HG02973 (cell line): ENCODE measurements around the gene ANO2.
"Not testable (repeated sequence)": the region's sequence is repeated elsewhere in the genome, so short reads cannot be mapped to it uniquely, and the experiment has no call there.

Experiments
- ATAC-seq: cut with Tn5 transposase; IDR thresholded peaks from one replicate; pipeline ENCODE4 v1.9.1; 2021; ENCODE audit warnings: moderate library complexity; ENCODE audit not compliant: unreplicated experiment

The ANO2 gene

DNA sequence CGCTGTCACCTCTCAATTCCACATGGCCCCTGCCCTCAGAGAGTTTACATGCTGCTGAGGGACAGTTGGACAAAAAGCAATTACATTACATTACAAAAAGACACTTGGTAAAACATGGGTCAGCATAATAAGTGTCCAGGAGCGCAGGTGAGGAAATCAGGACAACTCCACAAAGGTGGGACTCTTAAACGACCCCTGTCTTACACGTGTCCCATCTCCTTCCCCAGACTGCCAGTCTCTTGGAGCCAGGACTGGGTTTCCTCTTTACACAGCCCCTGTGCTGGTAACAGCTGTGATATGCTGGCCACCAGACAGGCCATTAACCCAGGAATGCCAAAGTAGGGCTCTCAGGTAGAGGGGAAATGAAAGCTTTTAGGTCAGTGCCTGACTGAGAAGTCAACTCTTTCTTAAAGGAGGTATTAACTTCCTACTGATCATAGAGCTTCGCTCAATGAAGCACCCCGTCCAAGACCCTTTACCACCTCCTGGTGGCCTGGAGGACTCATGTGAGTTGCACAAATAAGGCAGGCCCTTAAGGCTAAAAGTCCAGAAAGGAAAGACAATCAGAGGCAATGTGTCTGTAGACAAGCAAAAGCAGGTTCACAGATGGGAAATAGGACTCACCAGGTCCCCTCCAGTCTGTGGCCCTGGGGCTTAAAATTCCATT is 55.5 kb downstream of the ANO2 start:
- no peak for ATAC-seq

DNA sequence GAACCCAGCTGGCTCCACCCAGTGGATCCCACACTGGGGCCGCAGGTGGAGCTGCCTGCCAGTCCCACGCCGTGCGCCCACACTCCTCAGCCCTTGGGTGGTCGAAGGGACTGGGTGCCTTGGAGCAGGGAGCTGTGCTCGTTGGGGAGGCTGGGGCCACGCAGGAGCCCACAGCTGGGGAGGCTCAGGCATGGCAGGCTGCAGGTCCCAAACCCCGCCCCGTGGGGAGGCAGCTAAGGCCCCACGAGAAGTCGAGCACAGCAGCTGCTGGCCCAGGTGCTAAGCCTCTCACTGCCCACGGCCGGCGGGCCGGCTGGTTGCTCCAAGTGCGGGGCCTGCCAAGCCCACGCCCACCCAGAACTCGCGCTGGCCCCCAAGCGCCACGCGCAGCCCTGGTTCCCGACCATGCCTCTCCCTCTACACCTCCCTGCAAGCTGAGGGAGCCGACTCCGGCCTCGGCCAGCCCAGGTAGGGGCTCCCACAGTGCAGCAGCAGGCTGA is 56.2 kb downstream of the ANO2 start:
- no peak for ATAC-seq

DNA sequence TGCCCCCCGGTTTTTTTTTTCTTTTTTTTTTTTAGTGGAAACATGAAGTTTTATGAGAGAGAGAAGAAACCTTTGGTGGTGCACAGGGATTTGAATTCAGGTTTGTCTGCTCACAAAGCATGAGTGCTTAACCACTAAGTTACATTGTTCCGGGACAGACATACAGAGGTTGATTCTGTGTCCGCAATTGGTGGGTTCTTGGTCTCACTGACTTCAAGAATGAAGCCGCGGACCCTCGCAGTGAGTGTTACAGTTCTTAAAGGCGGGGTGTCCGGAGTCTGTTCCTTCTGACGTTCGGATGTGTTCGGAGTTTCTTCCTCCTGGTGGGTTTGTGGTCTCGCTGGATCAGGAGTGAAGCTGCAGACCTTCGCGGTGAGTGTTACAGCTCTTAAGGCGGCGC is 57.2 kb downstream of the ANO2 start:
- not testable (repeated sequence) for ATAC-seq

DNA sequence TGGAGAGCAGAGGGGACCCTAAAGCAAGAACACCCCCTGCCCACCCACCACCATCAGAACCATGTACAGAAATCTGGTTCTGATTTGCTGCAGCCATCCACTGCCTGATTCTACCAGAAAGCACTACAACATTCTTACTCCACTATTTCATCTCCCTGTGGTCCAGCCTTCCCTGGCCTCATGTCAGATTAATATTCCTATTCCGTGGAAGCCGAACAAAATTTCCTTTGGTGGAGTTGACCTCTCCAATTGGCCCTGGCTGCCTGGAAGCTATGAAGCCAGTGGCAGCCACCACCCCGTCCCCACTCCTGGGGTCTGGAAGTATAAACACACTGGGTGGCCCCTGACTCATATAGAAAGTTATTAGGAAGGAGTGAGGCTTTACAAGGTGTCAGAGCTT is 60.2 kb downstream of the ANO2 start:
- ATAC-seq: no peak

DNA sequence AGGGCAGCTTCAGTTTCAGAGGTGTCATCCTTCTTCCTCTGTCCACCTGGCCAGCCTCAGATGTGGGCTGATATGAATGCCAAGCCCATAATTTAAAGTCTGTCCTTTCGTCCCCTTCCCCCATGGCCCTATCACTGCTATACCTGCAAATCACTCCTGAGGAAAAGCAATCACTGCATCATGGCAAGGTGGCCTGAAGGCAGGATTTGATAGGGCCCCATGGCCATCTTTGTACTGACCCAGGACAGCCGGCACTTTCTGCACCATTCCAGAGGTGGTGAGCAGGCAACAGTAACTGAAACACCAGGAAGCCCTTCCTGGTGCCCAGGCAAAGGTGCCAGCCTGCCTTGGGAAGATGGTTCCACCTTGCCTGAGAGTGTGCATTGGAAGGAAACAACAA is 60.8 kb downstream of the ANO2 start:
- ATAC-seq: no peak

DNA sequence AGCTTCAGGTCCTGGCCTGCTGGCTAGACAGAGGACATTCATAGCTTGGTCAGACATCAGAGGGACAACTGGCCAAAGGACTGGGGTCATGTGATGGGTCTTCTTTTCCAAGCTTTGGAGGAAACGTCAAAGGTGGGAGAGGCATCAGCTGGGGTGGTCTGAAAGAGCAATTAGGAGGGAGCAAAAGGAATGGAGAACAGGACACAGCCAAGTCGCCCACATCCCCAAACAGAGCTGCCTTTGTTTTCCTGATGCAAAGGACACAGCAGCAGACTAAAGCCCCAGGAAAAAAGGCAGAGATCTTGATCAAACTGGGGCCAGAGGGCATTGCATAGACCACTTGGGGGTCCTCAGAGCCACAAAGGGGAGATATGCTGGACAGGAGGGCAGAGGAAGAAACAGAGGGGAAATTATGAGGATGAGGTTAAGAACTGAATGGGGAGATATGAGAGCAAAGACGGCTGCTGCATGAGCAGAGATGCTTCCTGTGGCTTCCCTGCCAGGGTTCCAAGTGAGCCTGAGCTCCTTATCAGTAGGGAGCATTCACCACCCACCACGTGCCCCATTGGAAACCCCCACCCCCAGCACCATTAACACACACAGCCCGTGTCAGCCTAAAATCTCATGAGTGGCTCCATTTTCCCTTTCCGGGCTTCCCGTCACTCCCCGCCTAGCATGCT is 62.4 kb downstream of the ANO2 start:
- no peak for ATAC-seq

DNA sequence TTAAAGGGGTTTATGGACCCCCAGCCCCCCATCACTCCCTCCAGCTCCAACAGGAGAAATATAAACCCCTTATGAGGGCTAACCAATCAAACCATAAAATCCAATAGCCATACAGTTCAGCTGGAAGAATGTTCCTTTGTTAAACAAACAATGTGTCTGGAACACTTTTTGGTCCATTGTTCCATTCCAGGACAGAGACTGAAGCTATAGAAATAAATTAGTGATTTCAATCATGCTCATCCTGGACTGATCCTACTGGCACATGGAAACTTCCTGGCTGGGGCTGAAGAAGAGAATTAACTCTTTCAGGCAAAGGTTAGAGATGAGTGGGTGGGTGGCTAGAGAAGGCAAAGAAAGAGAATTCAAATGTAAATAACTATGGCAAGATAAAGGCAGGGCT is 63.4 kb downstream of the ANO2 start:
- no peak for ATAC-seq

DNA sequence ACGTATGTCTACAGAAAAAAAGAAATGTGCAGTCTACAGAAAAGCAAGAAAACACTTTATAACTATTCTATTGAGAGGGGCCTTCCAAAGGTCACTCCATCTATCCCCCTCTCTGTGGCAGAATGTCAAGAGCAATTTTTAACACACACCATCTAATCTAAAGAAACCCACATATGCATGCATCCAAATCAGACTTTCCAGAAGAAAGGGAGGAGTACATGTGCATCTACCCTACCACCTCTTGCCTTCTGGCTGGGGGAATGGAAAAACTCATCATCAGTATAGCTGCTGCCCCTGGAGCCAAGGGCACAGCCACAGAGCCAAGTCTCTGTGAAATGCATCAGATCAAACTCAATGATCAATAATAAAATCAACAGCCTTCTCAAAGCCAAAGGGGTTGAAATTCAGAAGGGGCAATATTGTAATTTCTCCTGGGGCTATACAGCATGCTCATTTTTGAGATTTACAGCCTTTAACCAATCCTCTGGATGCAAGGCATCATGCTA is 63.9 kb downstream of the ANO2 start:
- ATAC-seq: no peak

DNA sequence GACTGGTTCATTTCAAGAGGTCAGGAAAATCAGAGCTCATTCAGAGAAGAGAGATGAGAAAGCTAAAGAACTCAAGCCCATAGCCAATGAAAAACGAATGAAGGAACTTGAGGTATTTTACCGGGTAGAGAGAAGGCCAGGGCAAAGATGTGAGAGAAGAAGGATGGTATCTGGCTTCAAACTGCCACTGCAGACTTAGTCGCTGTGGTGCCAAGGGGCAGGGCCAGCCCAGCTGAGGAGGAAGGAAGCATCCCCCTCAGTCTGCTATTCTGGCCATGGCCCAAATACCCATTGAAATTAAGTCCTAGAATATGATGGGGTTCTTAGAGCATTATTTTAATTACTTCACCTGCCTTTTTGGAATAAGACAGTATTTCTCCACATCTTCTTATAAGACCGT is 69.2 kb downstream of the ANO2 start:
- no peak for ATAC-seq

DNA sequence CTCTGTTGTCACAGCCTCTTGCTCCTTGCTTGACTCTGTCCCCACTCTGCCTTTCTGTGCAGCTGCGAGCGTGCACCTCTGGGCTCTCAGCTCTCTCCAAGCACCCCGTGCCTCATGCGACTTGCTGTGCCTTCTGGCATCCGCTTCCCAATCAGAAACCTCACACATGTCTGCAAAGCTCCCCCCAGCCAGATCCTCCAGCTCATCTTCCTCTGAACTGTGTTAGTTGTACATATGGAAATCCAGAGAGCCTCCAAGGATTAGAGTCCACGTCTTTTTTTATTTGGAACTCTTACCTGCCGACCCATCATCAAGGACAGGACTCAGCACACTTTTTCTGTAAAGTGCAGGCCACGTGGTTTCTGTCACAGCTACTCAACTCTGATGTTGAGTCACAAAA is 70.5 kb downstream of the ANO2 start:
- ATAC-seq: no peak

DNA sequence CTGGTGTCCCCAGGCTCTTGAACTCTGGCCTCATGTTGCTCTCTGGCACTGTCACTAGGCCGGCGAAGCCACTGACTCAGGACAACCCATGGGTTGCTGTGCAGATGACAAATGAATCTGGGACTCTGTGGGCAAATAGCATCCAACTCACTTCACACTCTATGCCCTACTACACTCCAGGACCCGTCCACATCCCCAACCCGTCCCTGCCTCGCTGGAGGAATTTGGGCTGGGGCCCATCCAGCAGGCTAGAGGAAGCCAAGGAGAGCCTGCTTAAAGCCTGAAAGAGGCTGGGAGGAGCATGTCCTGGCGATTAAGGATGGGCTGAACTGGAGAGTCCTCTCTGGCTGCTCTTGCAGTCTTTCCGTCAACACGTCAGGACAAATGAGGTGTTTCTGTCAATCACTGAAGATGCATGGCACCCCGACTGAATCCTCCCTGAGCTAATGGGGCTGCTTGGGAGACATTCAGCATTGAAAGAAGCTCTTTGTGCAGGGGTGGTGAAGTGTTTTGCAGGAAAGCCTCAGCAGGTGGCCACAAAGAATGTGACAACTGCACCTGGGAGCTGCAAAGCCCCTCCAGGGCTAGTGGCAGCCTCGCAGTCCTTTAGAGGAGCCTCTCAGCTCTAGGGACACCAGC is 71.7 kb downstream of the ANO2 start:
- no peak for ATAC-seq

DNA sequence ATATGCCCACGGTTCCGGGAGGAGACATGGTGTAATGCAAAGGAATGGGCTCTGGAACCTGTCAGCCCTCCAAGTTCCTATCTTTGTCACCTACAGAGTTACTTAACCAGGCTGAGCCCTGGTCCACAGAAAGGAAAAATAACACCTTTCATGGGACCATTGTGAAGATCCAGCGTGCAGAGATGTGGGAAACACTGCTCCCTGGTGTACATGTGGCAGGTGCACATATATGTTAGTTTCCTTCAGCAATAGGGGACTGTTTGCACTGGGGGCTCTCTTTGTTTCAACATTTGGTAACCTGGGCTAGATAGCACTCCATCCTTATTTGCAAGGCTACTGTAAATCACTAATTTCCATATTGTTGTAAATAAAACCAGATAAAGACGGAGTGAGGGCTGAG is 72.3 kb downstream of the ANO2 start:
- no peak for ATAC-seq

DNA sequence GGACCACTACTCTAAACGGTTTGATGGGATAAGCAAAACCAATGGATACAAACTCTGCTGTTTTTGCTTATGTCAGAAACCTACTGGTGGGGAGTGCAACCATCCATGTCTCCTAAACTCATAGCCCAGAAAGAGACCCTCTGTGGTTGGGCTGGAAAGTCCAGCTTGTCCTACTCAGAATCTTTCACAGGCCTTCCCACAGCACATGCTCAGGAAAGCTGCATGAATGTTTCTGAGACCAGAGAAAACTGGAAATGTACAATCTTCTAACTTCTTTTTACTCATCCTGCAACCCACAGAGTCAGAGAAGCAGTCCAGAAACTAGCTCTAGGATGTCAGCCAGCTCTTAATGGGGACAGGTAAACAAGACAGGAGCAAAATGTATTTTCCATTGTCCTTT is 73.3 kb downstream of the ANO2 start:
- ATAC-seq: no peak

DNA sequence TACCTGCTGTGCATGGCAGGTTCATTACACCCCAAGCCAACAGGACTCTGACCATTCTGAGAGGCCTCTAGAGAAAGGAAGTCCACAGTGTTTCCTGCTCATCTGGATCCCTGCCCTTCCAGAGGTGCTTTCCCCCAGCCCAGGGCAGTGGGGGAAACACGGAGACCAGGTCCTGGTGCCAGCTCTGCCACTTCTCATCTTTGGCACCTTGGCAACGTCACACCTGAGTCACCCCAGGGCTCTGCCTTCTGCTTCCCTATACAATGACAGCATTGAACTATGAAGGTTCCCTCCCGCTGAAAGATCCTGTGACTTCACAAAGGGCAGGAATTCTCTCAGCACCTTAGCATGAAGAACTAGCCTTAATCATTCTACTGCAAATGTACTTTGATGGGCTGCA is 74.9 kb downstream of the ANO2 start:
- no peak for ATAC-seq

DNA sequence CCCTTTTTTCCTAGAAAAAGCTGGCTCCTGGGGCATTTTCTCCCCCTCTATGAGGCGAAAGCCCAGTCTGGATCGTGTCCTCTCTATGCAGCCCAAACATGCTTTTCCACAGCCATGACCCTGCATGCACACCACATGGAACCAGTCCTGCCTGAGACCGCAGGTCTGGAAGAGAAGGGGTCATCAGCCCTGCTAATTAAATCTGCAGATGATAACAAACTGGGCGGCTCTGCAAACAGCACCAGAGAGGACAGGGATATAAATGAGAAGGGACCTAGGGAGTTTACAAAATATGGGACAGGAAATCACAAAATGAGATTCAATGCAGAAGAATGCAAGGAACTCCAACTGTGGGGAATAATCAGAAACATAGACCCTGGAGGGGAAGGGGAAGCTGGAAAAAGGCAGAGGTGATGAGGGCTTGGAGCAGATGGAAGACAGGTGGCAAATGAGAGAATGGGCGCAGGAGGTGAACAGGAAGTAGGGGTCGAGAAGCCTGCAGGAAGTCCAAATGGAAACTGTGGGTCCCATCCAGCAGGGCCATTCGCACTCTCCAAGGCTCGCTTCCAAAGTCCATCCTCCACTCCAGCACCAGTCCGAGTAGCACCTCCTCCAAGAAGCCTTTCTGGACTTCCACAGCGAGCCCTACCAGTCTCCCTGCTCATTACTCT is 76.3 kb downstream of the ANO2 start:
- no peak for ATAC-seq

DNA sequence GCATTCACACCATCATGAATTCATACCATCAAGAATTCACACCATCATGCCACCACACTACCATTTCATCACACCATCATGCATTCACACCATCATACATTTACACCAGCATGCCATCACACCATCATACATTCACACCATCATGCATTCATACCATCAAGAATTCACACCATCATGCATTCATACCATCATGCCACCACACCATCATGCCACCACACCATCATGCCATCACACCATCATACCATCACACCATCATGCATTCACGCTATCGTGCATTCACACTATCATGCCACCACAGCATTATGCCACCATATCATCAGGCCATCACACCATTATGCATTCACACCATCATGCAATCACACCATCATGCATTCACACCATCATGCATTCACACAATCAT is 79.7 kb downstream of the ANO2 start:
- ATAC-seq: no peak

DNA sequence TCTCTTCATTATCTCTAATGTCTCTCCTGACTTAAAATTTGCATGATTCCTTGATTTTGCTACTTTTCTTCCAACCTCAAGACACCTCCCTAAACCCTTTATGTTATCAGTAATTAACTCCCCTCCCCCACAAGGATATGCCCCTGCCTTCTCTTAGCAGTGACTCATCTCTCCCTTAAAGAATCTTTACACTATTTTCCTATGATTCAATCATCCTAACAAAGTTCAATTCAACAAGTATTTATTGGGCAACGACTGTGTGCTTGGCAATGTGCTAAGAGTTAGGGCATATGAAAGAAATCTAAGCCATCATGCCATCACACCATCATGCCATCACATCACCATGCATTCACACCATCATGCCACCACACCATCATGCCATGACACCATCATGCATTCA is 80.1 kb downstream of the ANO2 start:
- ATAC-seq: no peak

DNA sequence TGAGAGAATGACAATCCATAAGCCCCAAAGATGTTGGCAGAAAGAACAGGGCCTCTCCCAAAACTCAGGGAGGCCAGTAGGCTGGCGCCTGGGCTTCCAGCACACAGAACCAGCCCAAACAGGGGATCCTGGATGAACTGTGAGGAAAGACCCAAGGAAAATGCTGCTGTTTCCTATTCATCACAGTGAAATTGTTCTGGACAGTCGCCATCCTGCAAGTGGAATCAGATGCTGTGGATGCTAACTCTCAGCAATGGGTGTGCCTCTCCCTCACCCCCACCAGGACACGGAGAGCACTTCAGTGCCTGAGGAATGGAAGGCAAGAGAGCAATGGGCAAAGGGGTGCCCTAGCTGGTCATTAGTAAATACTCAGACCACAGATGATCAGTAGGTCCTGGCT is 80.8 kb downstream of the ANO2 start:
- ATAC-seq: no peak

DNA sequence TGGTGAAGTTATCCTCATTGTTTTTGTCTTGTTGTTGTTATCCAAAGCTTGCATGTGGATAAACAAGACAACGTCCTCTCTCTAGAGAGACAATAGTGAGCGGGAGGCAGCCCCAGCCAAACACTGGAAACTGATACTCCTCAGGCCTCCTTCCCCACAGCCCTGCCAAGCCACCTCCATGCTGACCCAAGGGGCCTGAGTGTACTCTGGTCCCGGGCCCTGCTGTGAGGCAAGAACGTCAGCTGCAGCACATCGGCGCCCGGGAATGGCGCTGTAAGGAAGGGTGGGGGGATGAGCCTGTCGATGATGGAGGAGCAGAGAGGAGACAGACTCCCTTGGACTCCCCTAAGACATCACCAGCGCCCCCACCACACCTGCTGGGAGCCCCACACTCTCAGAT is 83.6 kb downstream of the ANO2 start:
- ATAC-seq: no peak

DNA sequence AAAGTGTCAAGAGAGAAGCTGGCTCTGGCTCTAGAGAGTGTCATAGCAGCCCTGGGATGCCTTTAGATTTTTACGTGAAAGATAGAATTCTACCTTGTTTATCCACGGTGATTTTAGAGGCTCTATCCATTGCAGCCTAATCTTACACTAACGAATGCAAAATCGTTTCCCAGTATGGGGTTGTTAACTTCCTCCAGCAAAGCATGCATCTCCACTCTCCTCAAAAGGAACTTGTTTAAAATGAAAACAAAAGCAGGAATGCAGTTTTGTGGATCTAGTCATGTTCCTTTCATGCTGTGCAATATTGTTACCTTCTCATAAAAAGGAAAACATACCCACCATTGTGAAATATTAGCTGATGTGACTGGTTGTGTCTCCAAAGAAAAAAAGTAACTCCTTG is 88.4 kb downstream of the ANO2 start:
- ATAC-seq: no peak

DNA sequence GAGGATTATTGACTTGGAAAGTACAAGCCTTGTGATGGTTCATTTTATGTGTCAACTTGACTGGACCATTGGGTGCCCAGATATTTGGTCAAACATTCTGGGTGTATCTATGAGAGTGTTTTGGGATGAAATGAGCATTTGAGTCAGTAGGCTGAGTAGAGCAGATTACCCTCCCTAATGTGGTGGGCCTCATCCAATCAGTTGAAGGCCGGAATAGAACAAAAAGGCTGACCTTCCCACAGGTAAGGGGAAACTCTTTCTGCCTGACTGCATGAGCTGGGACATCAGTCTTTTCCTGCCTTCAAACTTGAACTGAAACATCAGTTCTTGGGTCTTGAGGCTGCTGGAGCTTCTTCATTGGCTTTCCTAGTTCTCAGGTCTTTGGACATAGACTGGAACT is 98.1 kb downstream of the ANO2 start:
- no peak for ATAC-seq

DNA sequence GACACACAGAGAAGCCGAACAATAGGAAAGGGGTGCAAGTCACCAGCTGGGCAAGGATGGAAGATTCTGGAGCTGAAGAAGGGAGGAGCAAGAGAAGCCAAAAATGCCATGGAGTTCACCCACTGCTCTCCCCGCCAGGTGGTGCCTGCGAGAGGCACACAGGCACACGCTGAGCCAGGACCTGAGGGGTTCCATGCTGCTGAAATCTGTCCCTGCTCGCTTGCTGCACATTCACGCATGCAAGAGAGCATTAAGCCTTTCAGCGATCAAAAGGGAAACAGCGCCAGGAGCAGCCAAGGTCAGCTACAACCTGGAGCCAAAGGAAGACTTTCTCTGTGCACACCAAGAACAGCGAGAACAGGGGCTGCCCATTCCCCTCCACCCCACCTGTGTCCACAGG is 104.1 kb downstream of the ANO2 start:
- ATAC-seq: no peak
